ENCODE measurements around the gene BGLAP. TPM values are rescaled to one million over a fixed set of nuclear protein-coding genes. Genes with fewer than 3 reads are reported as not detected.

BGLAP gene
- total and polyA plus RNA-seq, 2 of the 13 experiments (the other 11 are each of a cell fraction or from before 2014, with no cell fraction given): 0.62 to 1.6 TPM

DNA sequence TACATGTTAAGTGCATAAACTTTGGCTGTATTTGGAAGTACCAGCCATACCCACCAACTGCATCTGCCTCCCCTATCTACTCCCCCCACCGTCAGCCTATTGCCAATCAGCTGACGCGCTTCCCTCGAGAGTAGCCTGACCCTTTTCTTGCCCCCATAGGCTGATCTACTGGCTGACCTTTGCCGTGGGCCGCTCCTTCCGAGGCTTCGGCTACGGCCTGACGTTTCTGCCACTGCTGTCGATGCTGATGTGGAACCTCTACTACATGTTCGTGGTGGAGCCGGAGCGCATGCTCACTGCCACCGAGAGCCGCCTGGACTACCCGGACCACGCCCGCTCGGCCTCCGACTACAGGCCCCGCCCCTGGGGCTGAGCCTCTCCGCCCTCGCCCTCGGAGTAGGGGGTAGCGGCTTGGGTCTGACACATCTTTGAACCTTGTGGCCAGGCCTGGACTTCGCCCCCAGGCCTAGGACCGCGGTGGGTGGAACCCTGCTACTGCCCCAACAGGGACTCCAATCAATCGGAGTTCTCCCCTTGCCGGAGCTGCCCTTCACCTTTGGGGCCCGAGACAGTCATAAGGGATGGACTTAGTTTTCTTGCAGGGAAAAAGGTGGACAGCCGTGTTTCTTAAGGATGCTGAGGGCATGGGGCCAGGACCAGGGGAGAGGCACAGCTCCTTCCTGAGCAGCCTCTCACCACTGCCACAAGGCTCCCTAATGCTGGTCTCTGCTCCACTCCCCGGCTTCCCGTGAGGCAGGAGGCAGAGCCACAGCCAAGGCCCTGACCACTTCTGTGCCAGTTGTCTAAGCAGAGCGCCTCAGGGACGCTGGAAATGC, 49.5 kb downstream of the BGLAP start (continued):
- TF ChIP-seq ZBTB39 (CRISPR knock-in tag; IDR thresholded peaks at IDR 0.05) (no peak), ZZZ3 (CRISPR knock-in tag; IDR thresholded peaks at IDR 0.05; ENCODE audit: borderline replicate concordance) (peak; percentile 46; the same call in 1 of the 2 replicates), RFXAP (CRISPR knock-in tag; IDR thresholded peaks at IDR 0.05; ENCODE audit: borderline replicate concordance) (no peak), FOSL1 (CRISPR knock-in tag; IDR thresholded peaks at IDR 0.05; ENCODE audit: borderline replicate concordance) (no peak), CAMTA2 (CRISPR knock-in tag; IDR thresholded peaks at IDR 0.05; ENCODE audit: borderline replicate concordance) (no peak), FOXO1 (CRISPR knock-in tag; IDR thresholded peaks at IDR 0.05) (no peak; the same call in 1 of the 2 replicates), ATF7 (IDR thresholded peaks at IDR 0.05) (no peak), ATF7 (CRISPR knock-in tag; IDR thresholded peaks at IDR 0.05) (no peak), NFYB (CRISPR knock-in tag; IDR thresholded peaks at IDR 0.05) (0 out of 2 replicates have a peak, but pooled peaks have one; percentile 12), RARG (CRISPR knock-in tag; IDR thresholded peaks at IDR 0.05; ENCODE audit: low read depth) (no peak), ZSCAN29 (CRISPR knock-in tag; conservative IDR thresholded peaks at IDR 0.05) (peak; percentile 94), SOX6 (IDR thresholded peaks at IDR 0.05) (no peak), SOX6 (CRISPR knock-in tag; IDR thresholded peaks at IDR 0.05) (peak; percentile 82), MNT (IDR thresholded peaks at IDR 0.05) (peak; percentile 49; the same call in 1 of the 2 replicates), WIZ (CRISPR knock-in tag; IDR thresholded peaks at IDR 0.05) (no peak), RXRB (CRISPR knock-in tag; IDR thresholded peaks at IDR 0.05; ENCODE audit: borderline replicate concordance) (peak; percentile 75; the same call in 1 of the 2 replicates), ZFY (CRISPR knock-in tag; IDR thresholded peaks at IDR 0.05) (peak; percentile 93), ZNF317 (CRISPR knock-in tag; IDR thresholded peaks at IDR 0.05) (peak; percentile 70; the same call in 1 of the 2 replicates), ZNF460 (CRISPR knock-in tag; IDR thresholded peaks at IDR 0.05; ENCODE audit: borderline replicate concordance) (no peak), NCOA1 (CRISPR knock-in tag; IDR thresholded peaks at IDR 0.05) (0 out of 2 replicates have a peak, but pooled peaks have one; percentile 45)
- TF ChIP-seq, protein P1, sequence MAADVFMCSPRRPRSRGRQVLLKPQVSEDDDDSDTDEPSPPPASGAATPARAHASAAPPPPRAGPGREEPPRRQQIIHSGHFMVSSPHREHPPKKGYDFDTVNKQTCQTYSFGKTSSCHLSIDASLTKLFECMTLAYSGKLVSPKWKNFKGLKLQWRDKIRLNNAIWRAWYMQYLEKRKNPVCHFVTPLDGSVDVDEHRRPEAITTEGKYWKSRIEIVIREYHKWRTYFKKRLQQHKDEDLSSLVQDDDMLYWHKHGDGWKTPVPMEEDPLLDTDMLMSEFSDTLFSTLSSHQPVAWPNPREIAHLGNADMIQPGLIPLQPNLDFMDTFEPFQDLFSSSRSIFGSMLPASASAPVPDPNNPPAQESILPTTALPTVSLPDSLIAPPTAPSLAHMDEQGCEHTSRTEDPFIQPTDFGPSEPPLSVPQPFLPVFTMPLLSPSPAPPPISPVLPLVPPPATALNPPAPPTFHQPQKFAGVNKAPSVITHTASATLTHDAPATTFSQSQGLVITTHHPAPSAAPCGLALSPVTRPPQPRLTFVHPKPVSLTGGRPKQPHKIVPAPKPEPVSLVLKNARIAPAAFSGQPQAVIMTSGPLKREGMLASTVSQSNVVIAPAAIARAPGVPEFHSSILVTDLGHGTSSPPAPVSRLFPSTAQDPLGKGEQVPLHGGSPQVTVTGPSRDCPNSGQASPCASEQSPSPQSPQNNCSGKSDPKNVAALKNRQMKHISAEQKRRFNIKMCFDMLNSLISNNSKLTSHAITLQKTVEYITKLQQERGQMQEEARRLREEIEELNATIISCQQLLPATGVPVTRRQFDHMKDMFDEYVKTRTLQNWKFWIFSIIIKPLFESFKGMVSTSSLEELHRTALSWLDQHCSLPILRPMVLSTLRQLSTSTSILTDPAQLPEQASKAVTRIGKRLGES (CRISPR knock-in tag; IDR thresholded peaks at IDR 0.05; ENCODE audit: borderline replicate concordance): no peak

All from HepG2 (cell line).